HEK293 (cell line): ENCODE results near the gene DGCR6L.
A peak's percentile ranks its signal among the peaks of the same experiment; 100 is the strongest.

Experiments
- CTCF ChIA-PET: fragments of 350-600 bp; formaldehyde crosslinking; extraction: SDS; loops from one replicate; lab custom pipeline; 2021; ENCODE audit warnings: antibody characterized with exemption; lab: Yijun Ruan, JAX
- POLR2A ChIA-PET: fragments of 300-600 bp; formaldehyde crosslinking; extraction: SDS; loops from one replicate; lab custom pipeline; 2020; ENCODE audit warnings: antibody characterized with exemption, inconsistent platforms; lab: Yijun Ruan, JAX
- H3K27ac ChIP-seq: fragments of 200-500 bp; sonication (Bioruptor generic); 2 replicates; pipeline ENCODE4 v1.5.1; 2014; ENCODE audit warnings: low read depth, low read length, control low read depth, inconsistent platforms; ENCODE audit errors: extremely low read depth
- H3K36me3 ChIP-seq, 2 experiments: fragments of 200-500 bp in 1 of 2; sonication (Bioruptor generic) in 1 of 2; 1 replicate in 1 of 2; 2 replicates in 1 of 2; pipeline ENCODE4 v1.5.1; 2014 to 2017; ENCODE audit warnings: inconsistent platforms in 2 of 2, low read length in 2 of 2; ENCODE audit not compliant: control insufficient read depth in 2 of 2, insufficient read depth in 1 of 2
- H3K4me1 ChIP-seq: fragments of 200-500 bp; sonication (Bioruptor generic); 2 replicates; pipeline ENCODE4 v1.5.1; 2014; ENCODE audit warnings: mild to moderate bottlenecking, low read length, inconsistent platforms; ENCODE audit not compliant: control insufficient read depth, insufficient read depth
- H3K4me3 ChIP-seq: 2 replicates; pipeline ENCODE4 v1.5.1; 2011; ENCODE audit warnings: low read depth, mild to moderate bottlenecking, control low read depth, low read length, moderate library complexity
- H3K9me3 ChIP-seq: fragments of 200-500 bp; sonication (Bioruptor generic); 2 replicates; pipeline ENCODE4 v1.5.1; 2014; ENCODE audit warnings: low read depth, low read length, inconsistent platforms; ENCODE audit not compliant: control insufficient read depth, insufficient read depth
- KLF1 ChIP-seq: fragments of 450-650 bp; formaldehyde crosslinking; IDR thresholded peaks from 2 replicates; pipeline ENCODE4 v1.5.1; 2016; ENCODE audit warnings: missing biosample characterization, missing genetic modification characterization
- PBX3 ChIP-seq: sonication (generic); formaldehyde crosslinking; IDR thresholded peaks from 2 replicates; pipeline ENCODE4 v1.8.1; 2022; ENCODE audit warnings: mild to moderate bottlenecking, moderate library complexity, missing genetic modification reagents
- SCRT2 ChIP-seq: fragments of 450-650 bp; formaldehyde crosslinking; IDR thresholded peaks from 2 replicates; pipeline ENCODE4 v1.5.1; 2016; ENCODE audit warnings: missing biosample characterization, missing genetic modification characterization
- ZNF112 ChIP-seq: fragments of 450-650 bp; formaldehyde crosslinking; IDR thresholded peaks from 2 replicates; pipeline ENCODE4 v1.5.0; 2017; ENCODE audit warnings: missing biosample characterization, missing genetic modification characterization
- ZNF140 ChIP-seq: fragments of 450-650 bp; formaldehyde crosslinking; IDR thresholded peaks from 2 replicates; pipeline ENCODE4 v1.5.1; 2016; ENCODE audit warnings: missing biosample characterization, missing genetic modification characterization
- ZNF175 ChIP-seq: fragments of 450-650 bp; formaldehyde crosslinking; IDR thresholded peaks from 2 replicates; pipeline ENCODE4 v1.5.1; 2016; ENCODE audit warnings: missing biosample characterization, missing genetic modification characterization
- ZNF2 ChIP-seq: fragments of 450-650 bp; formaldehyde crosslinking; IDR thresholded peaks from 2 replicates; pipeline ENCODE4 v1.5.1; 2016; ENCODE audit warnings: missing biosample characterization, missing genetic modification characterization
- ZNF24 ChIP-seq: fragments of 450-650 bp; formaldehyde crosslinking; IDR thresholded peaks from 2 replicates; pipeline ENCODE4 v1.5.1; 2016; ENCODE audit warnings: missing biosample characterization, missing genetic modification characterization
- ZNF311 ChIP-seq: fragments of 450-650 bp; formaldehyde crosslinking; IDR thresholded peaks from 2 replicates; pipeline ENCODE4 v1.5.1; 2017; ENCODE audit warnings: missing biosample characterization, missing genetic modification characterization, borderline replicate concordance
- ZNF350 ChIP-seq: fragments of 450-650 bp; formaldehyde crosslinking; IDR thresholded peaks from 2 replicates; pipeline ENCODE4 v1.5.0; 2017; ENCODE audit warnings: missing biosample characterization, mild to moderate bottlenecking, missing genetic modification characterization
- ZNF362 ChIP-seq: fragments of 450-650 bp; formaldehyde crosslinking; IDR thresholded peaks from 2 replicates; pipeline ENCODE4 v1.5.1; 2016; ENCODE audit warnings: missing biosample characterization, missing genetic modification characterization
- ZNF366 ChIP-seq: fragments of 450-650 bp; formaldehyde crosslinking; conservative IDR thresholded peaks from 2 replicates; pipeline ENCODE4 v1.5.1; 2016; ENCODE audit warnings: missing biosample characterization, missing genetic modification characterization
- ZNF394 ChIP-seq: fragments of 450-650 bp; formaldehyde crosslinking; IDR thresholded peaks from 2 replicates; pipeline ENCODE4 v1.5.1; 2016; ENCODE audit warnings: missing biosample characterization, missing genetic modification characterization, mild to moderate bottlenecking, moderate library complexity, borderline replicate concordance
- ZNF404 ChIP-seq: fragments of 450-650 bp; formaldehyde crosslinking; IDR thresholded peaks from 2 replicates; pipeline ENCODE4 v1.5.1; 2017; ENCODE audit warnings: missing biosample characterization, missing genetic modification characterization
- ZNF639 ChIP-seq: fragments of 450-650 bp; formaldehyde crosslinking; IDR thresholded peaks from 2 replicates; pipeline ENCODE4 v1.5.1; 2016; ENCODE audit warnings: missing biosample characterization, missing genetic modification characterization
- ZNF701 ChIP-seq: fragments of 450-650 bp; formaldehyde crosslinking; IDR thresholded peaks from 2 replicates; pipeline ENCODE4 v1.5.1; 2016; ENCODE audit warnings: missing biosample characterization, missing genetic modification characterization
- ZNF791 ChIP-seq: fragments of 450-650 bp; formaldehyde crosslinking; IDR thresholded peaks from 2 replicates; pipeline ENCODE4 v1.5.1; 2016; ENCODE audit warnings: missing biosample characterization, missing genetic modification characterization
- ZNF792 ChIP-seq: fragments of 450-650 bp; formaldehyde crosslinking; IDR thresholded peaks from 2 replicates; pipeline ENCODE4 v1.5.1; 2016; ENCODE audit warnings: missing biosample characterization, missing genetic modification characterization
- ZSCAN4 ChIP-seq: fragments of 450-650 bp; formaldehyde crosslinking; IDR thresholded peaks from 2 replicates; pipeline ENCODE4 v1.5.1; 2017; ENCODE audit warnings: missing biosample characterization, missing genetic modification characterization

DGCR6L gene

GRCh38 chr22:20298110-20298802 lies 21.6 kb downstream of the DGCR6L start:
- TF ChIP-seq KLF1 (no peak), ZNF362 (tag by site-specific recombination) (no peak), ZNF404 (tag by site-specific recombination) (no peak), ZNF394 (tag by site-specific recombination) (no peak), SCRT2 (tag by site-specific recombination) (no peak), ZNF175 (no peak), ZNF792 (tag by site-specific recombination) (no peak), ZNF2 (tag by site-specific recombination) (no peak), ZNF701 (tag by site-specific recombination) (no peak), ZNF350 (no peak), ZSCAN4 (tag by site-specific recombination) (no peak), ZNF366 (no peak), ZNF112 (tag by site-specific recombination) (no peak), ZNF639 (no peak), PBX3 (no peak), ZNF24 (tag by site-specific recombination) (no peak), ZNF140 (tag by site-specific recombination) (no peak)
- H3K4me1 ChIP-seq = no peaks in the 10 kb centered on the region
- no peak overlapping the region for H3K4me3 ChIP-seq
- CTCF ChIA-PET = interaction anchor here (1.5 kb wide), 1 partner anchor 59 kb away, joined by 4 read pairs; no protein-coding TSS in a partner anchor
- H3K27ac ChIP-seq = no peak overlapping the region
- POLR2A ChIA-PET = interaction anchor here (1.5 kb wide), 1 partner anchor 21 kb away, joined by 8 read pairs; the partner anchor contains the start of gene DGCR6L
- no peaks in the 10 kb centered on the region for H3K36me3 ChIP-seq
- no peaks in the 10 kb centered on the region for H3K9me3 ChIP-seq

GRCh38 chr22:20297414-20298109 lies 22.3 kb downstream of the DGCR6L start:
- peak; percentile 51; the same call in 1 of the 2 replicates for TF ChIP-seq SCRT2 (tag by site-specific recombination)
- TF ChIP-seq ZNF791 = no peak
- TF ChIP-seq ZNF311 = no peak
- Histone ChIP-seq H3K27ac (no peak overlapping the region), H3K4me1 (no peaks in the 10 kb centered on the region), H3K9me3 (no peaks in the 10 kb centered on the region), H3K36me3 (no peaks in the 10 kb centered on the region), H3K4me3 (no peak overlapping the region)
- POLR2A ChIA-PET = no interaction called here
- CTCF ChIA-PET = no interaction called here
